Kidney (tissue), 14 donors: Measurements from ENCODE around the gene ESPN. TPM values are rescaled to one million over a fixed set of nuclear protein-coding genes. Genes with fewer than 3 reads are reported as not detected.

Experiments
- DNase-seq, 5 donors: peaks; one replicate each; pipeline ENCODE4 v3.0.0-alpha.2; 2013 to 2020
- FAIRE-seq: peaks from 2 replicates; lab custom pipeline; 2012; peaks lifted over from hg19 to GRCh38; lab: Jason Lieb, UNC
- H3K27ac ChIP-seq, 2 donors: one replicate each; pipeline ENCODE4 v1.7.0; 2013; ENCODE audit warnings: low read depth in 2 of 2, low read length in 2 of 2, inconsistent platforms in 1 of 2
- H3K27me3 ChIP-seq: one replicate; pipeline ENCODE4 v1.7.1; 2013; ENCODE audit warnings: low read length, inconsistent platforms; ENCODE audit not compliant: control insufficient read depth, insufficient read depth
- H3K36me3 ChIP-seq, 3 donors: one replicate each; pipeline versions ENCODE4 v1.7.0 to v1.7.1; 2013; ENCODE audit warnings: low read length in 3 of 3, control low read depth in 1 of 3, inconsistent platforms in 1 of 3; ENCODE audit not compliant: insufficient read depth in 3 of 3, control insufficient read depth in 2 of 3
- H3K4me1 ChIP-seq, 3 donors: one replicate each; pipeline versions ENCODE4 v1.7.0 to v1.7.1; 2013; ENCODE audit warnings: low read length in 3 of 3, inconsistent platforms in 1 of 3, low read depth in 1 of 3; ENCODE audit not compliant: control insufficient read depth in 2 of 3, insufficient read depth in 2 of 3
- H3K4me3 ChIP-seq, 3 donors: one replicate each; pipeline versions ENCODE4 v1.7.0 to v1.8.1; 2013; ENCODE audit warnings: low read length in 3 of 3, control low read depth in 1 of 3, inconsistent platforms in 1 of 3
- H3K9ac ChIP-seq, 3 donors: one replicate each; pipeline versions ENCODE4 v1.7.0 to v1.7.1; 2013; ENCODE audit warnings: low read length in 3 of 3, control low read depth in 1 of 3, inconsistent platforms in 1 of 3
- H3K9me3 ChIP-seq, 3 donors: one replicate each; pipeline versions ENCODE4 v1.7.0 to v1.7.1; 2013; ENCODE audit warnings: low read length in 3 of 3, control low read depth in 1 of 3, inconsistent platforms in 1 of 3; ENCODE audit not compliant: control insufficient read depth in 2 of 3, insufficient read depth in 1 of 3
- CTCF ChIP-seq: IDR thresholded peaks from 3 replicates; pipeline ENCODE4 v1.5.1; 2012; ENCODE audit warnings: mild to moderate bottlenecking, moderate library complexity, borderline replicate concordance; ENCODE audit not compliant: insufficient read depth; ENCODE audit errors: extremely low read depth
- intact Hi-C: fragments of 100-400 bp; cut with DNase I; formaldehyde crosslinking; loops from one replicate; pipeline ENCODE4 v1.11.1; 2022
- polyA plus RNA-seq: library from polyadenylated mRNA; stranded (reverse); fragments of 350-450 nt; fragmentation: Illumina TruSeq; extraction: RNeasy Lipid Tissue Mini Kit (QIAGEN cat#74804); gene quantifications from one replicate; pipeline ENCODE4 v1.2.3, GENCODE V29; 2014; ENCODE audit warnings: low read depth, low replicate concordance; ENCODE audit not compliant: insufficient read depth
- total RNA-seq: library from RNA; stranded (reverse); fragmentation: NEBNext Ultra II Directional; extraction: Animal tissue kit (Norgen Biotek cat#: 25700); gene quantifications from one replicate; pipeline ENCODE4 v1.2.1, GENCODE V29; 2021
- donor health status: control.
- donor health status: control.
- donor health status: control.
- donor health status: control.
- donor health status: control.
- donor health status: DM: yes; HTN: yes; CAD: no.
- donor health status: Normal renal cell carcinoma (clear cell type).

Gene ESPN
- total and polyA plus RNA-seq, 2 donors from 2014 or later = 14.2 to 112 TPM

GRCh38 chr1:6414881-6415626, 9.5 kb upstream of the ESPN start:
- H3K4me3 ChIP-seq = no peak overlapping the region
- H3K27me3 ChIP-seq = peaks cover 13% of the 10 kb centered on the region
- H3K4me1 ChIP-seq = peaks cover 0 to 7% (median 4%) of the 10 kb centered on the region in 3 donors
- no peak overlapping the region for H3K27ac ChIP-seq
- intact Hi-C loops = no loop called here
- no peak for DNase-seq
- no peaks in the 10 kb centered on the region for H3K9me3 ChIP-seq
- H3K9ac ChIP-seq = no peak overlapping the region
- TF ChIP-seq CTCF = no peak
- H3K36me3 ChIP-seq = no peaks in the 10 kb centered on the region
- FAIRE-seq = no peak

- intact Hi-C loops = no loop called here
- TF ChIP-seq CTCF = no peak
- no peak for DNase-seq
- H3K4me1 ChIP-seq = peaks cover 0 to 7% (median 4%) of the 10 kb centered on the region in 3 donors
- no peaks in the 10 kb centered on the region for H3K9me3 ChIP-seq
- no peak for FAIRE-seq
- no peak overlapping the region for H3K4me3 ChIP-seq
- no peak overlapping the region for H3K9ac ChIP-seq
- peaks cover 20% of the 10 kb centered on the region for H3K27me3 ChIP-seq
- no peak overlapping the region for H3K27ac ChIP-seq
- no peaks in the 10 kb centered on the region for H3K36me3 ChIP-seq
These were observed 8.3 kb upstream of the ESPN start for GRCh38 chr1:6416295-6416656.

- Histone ChIP-seq H3K9ac (no peak overlapping the region), H3K4me1 (peaks cover 0 to 7% (median 4%) of the 10 kb centered on the region in 3 donors), H3K27me3 (peaks cover 20% of the 10 kb centered on the region), H3K27ac (no peak overlapping the region), H3K9me3 (no peaks in the 10 kb centered on the region), H3K4me3 (no peak overlapping the region), H3K36me3 (no peaks in the 10 kb centered on the region)
- TF ChIP-seq CTCF = no peak
- DNase-seq (peak in 1 of 5 donors; percentile 57), FAIRE-seq (no peak)
- intact Hi-C loops = no loop called here
These were observed 7.7 kb upstream of the ESPN start for GRCh38 chr1:6416906-6417305.
